ENCODE measurements around the gene RTL1.

Gene RTL1

DNA sequence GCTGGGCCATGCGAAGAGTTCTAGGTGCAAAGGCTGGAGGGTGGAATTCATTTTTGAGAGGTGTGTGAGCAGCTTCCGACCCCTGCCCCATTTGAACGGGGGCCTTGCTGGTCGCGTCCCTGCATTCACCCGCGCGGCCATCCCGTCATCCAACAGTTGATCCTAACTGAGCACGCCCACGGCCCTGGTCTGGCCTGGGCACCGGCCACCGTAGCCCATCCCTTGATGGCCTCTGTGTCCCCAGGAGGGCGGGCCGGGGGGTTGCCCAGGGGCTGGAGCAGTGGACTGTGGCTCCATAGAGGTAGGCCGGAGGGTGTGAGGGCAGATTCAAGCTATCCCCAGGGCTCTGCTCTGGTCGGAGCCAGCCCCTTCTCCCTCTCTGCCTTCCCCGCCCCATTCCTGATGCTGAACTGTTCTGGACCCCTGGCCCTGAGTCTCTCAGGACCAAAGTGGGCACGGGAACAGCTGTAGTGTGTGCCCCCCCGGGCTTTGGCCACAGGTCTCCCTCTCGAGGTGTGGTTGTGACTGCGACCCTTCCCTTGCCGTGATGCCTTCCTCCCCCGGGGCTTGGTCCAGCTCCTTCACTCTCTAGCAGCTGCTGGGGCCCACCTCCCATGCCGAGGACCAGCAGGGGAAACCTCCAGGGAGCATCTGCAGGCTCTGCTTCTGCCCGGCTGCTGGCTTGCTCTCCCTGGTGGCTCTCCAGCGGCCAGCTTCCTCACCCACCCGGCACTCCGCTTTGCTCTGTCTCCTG, 68.6 kb downstream of the RTL1 start:
- Histone ChIP-seq H3K27me3 (replicated peaks; ENCODE audit: control insufficient read depth, insufficient read depth, low read length, poor library complexity, severe bottlenecking) (peaks cover 6% of the 10 kb centered on the region), H3K27ac (ENCODE audit: insufficient read depth, low read length, poor library complexity, severe bottlenecking) (no peak overlapping the region), H3K9me3 (ENCODE audit: control insufficient read depth, low read length) (no peaks in the 10 kb centered on the region), H3K4me1 (ENCODE audit: control insufficient read depth, insufficient read depth, low read length, poor library complexity, severe bottlenecking) (no peaks in the 10 kb centered on the region), H3K36me3 (ENCODE audit: control insufficient read depth, insufficient read depth, low read length) (no peaks in the 10 kb centered on the region), H3K4me3 (ENCODE audit: insufficient read depth, low read depth, low read length, poor library complexity, severe bottlenecking) (no peak overlapping the region)
- DNase-seq, result no peak

DNA sequence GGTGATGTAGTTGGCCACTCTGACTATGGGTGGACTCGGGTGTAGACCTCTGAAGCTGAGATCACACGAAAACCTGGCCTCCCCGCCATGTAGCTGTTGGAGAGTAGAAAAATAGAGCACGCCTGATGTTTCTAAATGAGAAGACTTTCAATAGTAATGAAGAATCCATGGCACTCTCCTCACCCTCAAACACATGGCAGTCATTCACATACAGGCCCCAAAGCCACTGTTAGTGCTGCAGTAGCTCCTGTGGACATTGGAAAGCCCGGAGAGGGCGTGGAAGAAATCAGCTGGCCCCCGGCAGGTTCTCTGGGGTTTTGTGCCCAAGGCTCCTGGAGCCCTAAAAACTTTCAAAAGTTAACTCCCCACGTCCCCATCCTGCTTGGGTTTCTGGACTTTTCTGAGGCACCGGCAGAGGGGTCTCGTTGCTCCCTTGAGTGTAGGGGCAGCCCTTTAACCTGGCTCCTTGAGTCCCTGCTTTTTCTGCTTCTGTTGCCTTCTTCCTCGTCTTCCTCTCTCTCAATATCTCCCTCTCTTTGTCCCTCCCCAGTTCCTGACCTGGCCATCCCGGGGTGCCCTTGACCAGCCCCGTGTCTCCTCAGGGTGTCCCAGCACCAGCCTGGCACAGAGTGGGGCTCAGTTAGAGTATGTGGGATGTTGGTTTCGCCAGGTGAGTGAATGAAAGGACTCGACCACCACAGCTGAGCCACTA, 69.3 kb downstream of the RTL1 start:
- H3K4me3 ChIP-seq (ENCODE audit: insufficient read depth, low read depth, low read length, poor library complexity, severe bottlenecking), result no peak overlapping the region
- DNase-seq, result no peak
- no peaks in the 10 kb centered on the region for H3K9me3 ChIP-seq (ENCODE audit: control insufficient read depth, low read length)
- H3K27ac ChIP-seq (ENCODE audit: insufficient read depth, low read length, poor library complexity, severe bottlenecking), result no peak overlapping the region
- H3K27me3 ChIP-seq (replicated peaks; ENCODE audit: control insufficient read depth, insufficient read depth, low read length, poor library complexity, severe bottlenecking), result peaks cover 6% of the 10 kb centered on the region
- no peaks in the 10 kb centered on the region for H3K4me1 ChIP-seq (ENCODE audit: control insufficient read depth, insufficient read depth, low read length, poor library complexity, severe bottlenecking)
- no peaks in the 10 kb centered on the region for H3K36me3 ChIP-seq (ENCODE audit: control insufficient read depth, insufficient read depth, low read length)

DNA sequence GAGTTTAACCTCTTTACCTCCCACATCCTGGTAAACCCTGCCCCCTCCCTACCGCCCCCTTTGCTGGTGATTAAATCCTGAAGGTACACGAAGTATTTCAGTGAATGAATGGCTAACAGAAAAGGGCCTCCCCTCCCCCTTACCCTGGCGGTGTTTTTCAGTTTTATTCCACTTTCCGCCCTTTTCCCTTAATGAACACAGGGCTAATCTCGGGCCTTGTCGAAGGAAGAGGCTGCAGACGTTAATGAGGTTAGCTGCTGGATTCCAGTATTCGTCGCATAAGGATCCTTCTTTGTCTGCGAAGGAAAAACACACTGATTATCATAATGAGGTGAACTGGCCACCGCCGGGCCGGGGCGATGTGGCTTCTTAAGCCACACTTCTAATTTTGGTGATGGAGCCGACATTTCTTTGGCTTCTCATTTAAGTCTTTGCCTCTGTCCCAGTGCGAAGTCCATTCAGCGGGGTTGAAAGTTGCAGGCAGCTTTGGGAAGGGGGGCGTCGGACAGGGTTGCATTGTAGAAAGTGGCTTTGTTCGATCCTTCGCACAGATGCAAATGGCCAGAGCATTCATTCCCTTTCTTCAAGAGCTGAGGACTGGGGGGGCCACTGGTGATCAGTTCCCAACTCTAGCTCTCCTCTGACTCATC, 71.1 kb downstream of the RTL1 start:
- H3K4me1 ChIP-seq (ENCODE audit: control insufficient read depth, insufficient read depth, low read length, poor library complexity, severe bottlenecking), result no peaks in the 10 kb centered on the region
- H3K9me3 ChIP-seq (ENCODE audit: control insufficient read depth, low read length), result no peaks in the 10 kb centered on the region
- no peaks in the 10 kb centered on the region for H3K36me3 ChIP-seq (ENCODE audit: control insufficient read depth, insufficient read depth, low read length)
- no peak overlapping the region for H3K27ac ChIP-seq (ENCODE audit: insufficient read depth, low read length, poor library complexity, severe bottlenecking)
- H3K27me3 ChIP-seq (replicated peaks; ENCODE audit: control insufficient read depth, insufficient read depth, low read length, poor library complexity, severe bottlenecking), result peaks cover 6% of the 10 kb centered on the region
- DNase-seq, result no peak
- no peak overlapping the region for H3K4me3 ChIP-seq (ENCODE audit: insufficient read depth, low read depth, low read length, poor library complexity, severe bottlenecking)

DNA sequence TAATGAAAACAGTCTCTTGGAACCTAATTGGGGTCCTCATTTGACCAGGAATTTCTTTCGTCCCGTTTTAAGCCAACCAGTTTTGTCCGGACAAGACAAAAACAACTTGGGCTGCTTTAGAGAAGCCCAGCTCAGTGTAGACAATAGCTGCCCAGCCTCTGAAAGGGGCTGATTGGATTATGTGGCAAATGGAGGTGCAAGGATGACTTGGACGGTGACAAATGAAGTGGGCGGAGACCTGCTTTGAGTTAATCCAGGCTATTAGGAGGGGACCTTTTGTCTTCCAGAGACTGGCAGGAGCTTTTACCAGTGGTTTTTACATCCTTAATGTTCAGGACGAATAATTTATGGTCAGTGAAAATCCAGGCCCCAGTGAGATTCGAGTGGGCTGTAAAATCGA, 72.8 kb downstream of the RTL1 start:
- Histone ChIP-seq H3K9me3 (ENCODE audit: control insufficient read depth, low read length) (no peaks in the 10 kb centered on the region), H3K4me3 (ENCODE audit: insufficient read depth, low read depth, low read length, poor library complexity, severe bottlenecking) (no peak overlapping the region), H3K27ac (ENCODE audit: insufficient read depth, low read length, poor library complexity, severe bottlenecking) (no peak overlapping the region), H3K27me3 (replicated peaks; ENCODE audit: control insufficient read depth, insufficient read depth, low read length, poor library complexity, severe bottlenecking) (no peaks in the 10 kb centered on the region), H3K4me1 (ENCODE audit: control insufficient read depth, insufficient read depth, low read length, poor library complexity, severe bottlenecking) (no peaks in the 10 kb centered on the region), H3K36me3 (ENCODE audit: control insufficient read depth, insufficient read depth, low read length) (no peaks in the 10 kb centered on the region)
- no peak for DNase-seq

All from effector memory CD4-positive, alpha-beta T cell (primary cell).